Activated naive CD4-positive, alpha-beta T cell treated with anti-CD3 and anti-CD28 coated beads, Interleukin-2, amount 50 U/mL, for 72 hours (primary cell): ENCODE measurements around the gene SSBP1. TPM values are rescaled to one million over a fixed set of nuclear protein-coding genes. Genes with fewer than 3 reads are reported as not detected.
"Not testable (repeated sequence)": the region's sequence is repeated elsewhere in the genome, so short reads cannot be mapped to it uniquely, and the experiment has no call there.

ENCODE experiments used
- ATAC-seq, 2 donors: fragments of 150-1000 bp; cut with Tn5 transposase; 2 replicates each; pipeline ENCODE4 v1.10.0; 2021; ENCODE audit warnings: mild to moderate bottlenecking in 2 of 2, moderate library complexity in 2 of 2
- DNase-seq, 2 donors: peaks; one replicate each; pipeline ENCODE4 v3.0.0; 2021 to 2022; ENCODE audit warnings: low spot score in 2 of 2
- H3K27ac Mint-ChIP-seq, 2 donors: one replicate each; pipeline ENCODE4 v1.8.0; 2022; ENCODE audit warnings: mild to moderate bottlenecking in 2 of 2, mixed read lengths in 2 of 2
- H3K36me3 Mint-ChIP-seq, 2 donors: one replicate each; pipeline ENCODE4 v1.8.0; 2022; ENCODE audit warnings: mixed read lengths in 2 of 2
- H3K9me3 Mint-ChIP-seq, 2 donors: one replicate each; pipeline ENCODE4 v1.8.0; 2022; ENCODE audit warnings: mixed read lengths in 2 of 2
- total RNA-seq, 2 donors: library from RNA; stranded (reverse); gene quantifications; one replicate each; pipeline ENCODE4 v1.2.3, GENCODE V29; 2022

Gene SSBP1
- total RNA-seq = 100 to 1,000 TPM; 174 to 221 TPM

GRCh38 chr7:141737836-141738591 lies at the start of gene SSBP1:
SSBP1 (plus strand) TSS chr7:141738358; CDS start chr7:141739167, 809 bp downstream.
- DNase-seq (peak; percentile 87 to 92), ATAC-seq (peak; percentile 88 to 91)
- H3K9me3 Mint-ChIP-seq = no peaks in the 10 kb centered on the region
- peak within 1 kb of the TSS; percentile 99 to 100 for H3K27ac Mint-ChIP-seq
- H3K36me3 Mint-ChIP-seq = peaks cover 30 to 39% of the 10 kb centered on the region in 2 donors

DNA sequence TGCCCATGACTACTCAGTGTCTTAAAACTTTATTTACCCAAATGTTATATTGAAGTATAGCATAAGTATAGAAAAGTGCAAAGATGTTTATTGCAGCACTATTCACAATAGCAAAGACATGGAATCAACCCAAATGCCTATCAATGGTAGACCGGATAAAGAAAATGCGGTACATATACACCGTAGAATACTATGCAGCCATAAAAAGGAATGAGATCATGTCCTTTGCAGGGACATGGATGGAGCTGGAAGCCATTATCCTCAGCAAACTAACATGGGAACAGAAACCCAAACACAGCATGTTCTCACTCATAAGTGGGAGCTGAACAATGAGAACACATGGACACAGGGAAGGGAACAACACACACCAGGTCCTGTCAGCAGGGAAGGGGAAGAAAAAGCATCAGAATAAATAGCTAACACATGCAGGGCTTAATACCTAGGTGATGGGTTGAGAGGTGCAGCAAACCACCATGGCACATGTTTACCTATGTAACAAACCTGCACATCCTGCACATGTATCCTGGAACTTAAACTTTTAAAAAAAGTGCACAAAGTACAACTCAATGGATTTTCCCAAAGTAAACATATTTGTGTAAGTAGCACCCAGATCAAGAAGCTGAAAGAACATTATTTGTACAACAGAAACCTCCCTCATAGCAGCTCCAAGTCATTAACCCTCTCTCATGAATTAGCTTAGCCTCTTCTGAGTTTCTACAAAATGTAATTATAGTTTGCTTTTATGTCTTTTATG lies 48.9 kb upstream of the SSBP1 start:
- H3K36me3 Mint-ChIP-seq, H3K9me3 Mint-ChIP-seq, H3K27ac Mint-ChIP-seq, ATAC-seq, DNase-seq: not testable (repeated sequence)

- no peak for DNase-seq
- H3K27ac Mint-ChIP-seq = no peak overlapping the region
- H3K9me3 Mint-ChIP-seq = peaks cover 0 to 4% of the 10 kb centered on the region in 2 donors
- peaks cover 0 to 4% of the 10 kb centered on the region in 2 donors for H3K36me3 Mint-ChIP-seq
- ATAC-seq = no peak
Observed at GRCh38 chr7:141691540-141691939, 46.6 kb upstream of the SSBP1 start.

- ATAC-seq (no peak), DNase-seq (no peak)
- peaks cover 0 to 4% of the 10 kb centered on the region in 2 donors for H3K9me3 Mint-ChIP-seq
- peaks cover 0 to 6% of the 10 kb centered on the region in 2 donors for H3K36me3 Mint-ChIP-seq
- no peak overlapping the region for H3K27ac Mint-ChIP-seq
Observed at GRCh38 chr7:141691961-141692360, 46.2 kb upstream of the SSBP1 start.

DNA sequence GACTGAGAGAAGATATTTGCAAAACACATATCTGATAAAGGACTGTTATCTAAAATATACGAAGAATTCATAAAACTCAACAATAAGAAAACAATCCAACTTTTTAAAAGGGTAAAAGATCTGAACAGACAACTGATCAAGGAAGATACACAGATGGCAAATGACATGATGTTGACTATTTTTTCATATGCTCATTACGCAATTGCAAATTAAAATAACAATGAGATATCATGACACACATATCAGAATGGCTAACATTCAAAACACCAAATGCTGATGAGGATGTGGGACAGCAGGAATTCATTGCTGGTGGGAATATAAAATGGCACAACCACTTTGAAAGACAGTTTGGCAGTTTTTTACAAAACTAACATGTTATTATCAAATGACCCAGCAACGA lies 45.1 kb upstream of the SSBP1 start:
- Mint-ChIP-seq H3K36me3 (peaks cover 0 to 6% of the 10 kb centered on the region in 2 donors), H3K27ac (no peak overlapping the region)
- ATAC-seq = no peak

DNA sequence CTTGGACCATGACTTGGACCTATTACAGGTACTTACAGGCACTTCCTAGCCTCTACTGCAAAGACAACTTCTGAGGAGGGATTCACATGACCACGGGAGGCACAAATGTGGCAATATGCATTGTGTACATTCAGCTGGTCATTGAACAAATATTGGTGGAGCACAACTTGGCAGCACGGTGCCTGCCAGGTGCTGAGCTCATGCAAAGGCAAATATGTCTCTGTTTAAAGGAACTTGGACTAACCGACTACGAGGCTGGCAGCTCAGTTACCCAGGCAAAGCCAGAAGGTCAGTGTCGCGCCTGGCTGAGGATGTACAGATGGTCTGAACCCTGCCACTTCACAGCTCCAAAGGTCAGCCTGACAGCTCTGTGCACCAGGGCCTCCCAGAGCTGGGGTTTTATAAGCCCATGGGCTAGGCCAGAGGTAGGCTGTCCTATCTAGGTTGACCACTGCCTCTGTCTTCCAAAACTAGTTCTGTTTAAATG lies 42.3 kb upstream of the SSBP1 start:
- Mint-ChIP-seq H3K9me3 (no peaks in the 10 kb centered on the region), H3K27ac (no peak overlapping the region), H3K36me3 (peaks cover 0 to 6% of the 10 kb centered on the region in 2 donors)
- no peak for DNase-seq
- no peak for ATAC-seq

More for the DNA sequence above, 45.1 kb upstream of the SSBP1 start:
- DNase-seq = no peak
- peaks cover 0 to 4% of the 10 kb centered on the region in 2 donors for H3K9me3 Mint-ChIP-seq

GRCh38 chr7:141696348-141696747 lies 41.8 kb upstream of the SSBP1 start:
- DNase-seq (no peak), ATAC-seq (no peak)
- peaks cover 0 to 6% of the 10 kb centered on the region in 2 donors for H3K36me3 Mint-ChIP-seq
- H3K27ac Mint-ChIP-seq = no peak overlapping the region
- H3K9me3 Mint-ChIP-seq = no peaks in the 10 kb centered on the region

GRCh38 chr7:141697211-141697871 lies 40.8 kb upstream of the SSBP1 start:
- Mint-ChIP-seq H3K9me3 (no peaks in the 10 kb centered on the region), H3K36me3 (peaks cover 0 to 6% of the 10 kb centered on the region in 2 donors), H3K27ac (no peak overlapping the region)
- no peak for ATAC-seq
- DNase-seq = no peak

DNA sequence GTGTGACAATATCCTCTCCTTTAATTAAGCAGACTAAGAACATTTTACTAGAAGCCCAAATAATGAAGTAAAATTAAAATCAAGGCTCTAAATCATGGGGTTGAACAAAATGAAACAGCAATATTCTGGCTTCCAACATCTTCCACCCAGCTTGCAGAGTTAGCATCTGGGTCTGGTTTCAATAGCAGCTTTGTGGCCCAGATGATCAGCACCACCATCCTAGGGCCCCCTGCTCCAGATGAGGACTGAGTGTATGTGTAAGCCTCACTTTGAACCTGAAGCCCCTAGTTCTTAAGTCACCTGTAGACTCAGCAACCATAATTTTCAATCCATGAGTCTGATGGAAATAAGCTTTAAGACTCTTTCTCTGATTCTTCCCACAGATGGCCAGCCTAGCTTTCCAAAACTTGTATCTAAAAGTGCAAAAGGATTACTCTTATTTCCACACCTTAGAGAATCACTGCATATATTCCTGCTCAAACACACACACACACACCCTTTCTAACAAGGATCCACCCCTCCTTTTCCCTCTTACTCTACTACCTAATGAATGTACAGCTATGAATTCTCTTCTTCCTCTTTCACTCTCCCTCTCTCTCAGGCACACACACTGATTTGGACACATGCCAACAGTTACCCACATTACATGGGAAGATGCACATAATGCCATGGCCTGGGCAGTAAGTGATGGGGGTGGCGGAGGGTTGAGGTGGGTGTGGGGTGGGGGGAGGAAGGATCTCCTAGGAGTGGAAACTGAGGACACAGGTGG lies 39.7 kb upstream of the SSBP1 start:
- Mint-ChIP-seq H3K36me3 (peaks cover 0 to 6% of the 10 kb centered on the region in 2 donors), H3K9me3 (no peaks in the 10 kb centered on the region), H3K27ac (no peak overlapping the region)
- ATAC-seq (no peak), DNase-seq (no peak)

GRCh38 chr7:141699860-141700259 lies 38.3 kb upstream of the SSBP1 start:
- ATAC-seq = no peak
- no peak overlapping the region for H3K27ac Mint-ChIP-seq
- peaks cover 0 to 6% of the 10 kb centered on the region in 2 donors for H3K36me3 Mint-ChIP-seq
- H3K9me3 Mint-ChIP-seq = no peaks in the 10 kb centered on the region
- no peak for DNase-seq

- H3K9me3 Mint-ChIP-seq = no peaks in the 10 kb centered on the region
- H3K27ac Mint-ChIP-seq = peak overlapping the region in 1 of 2 donors; percentile 36
- peaks cover 0 to 6% of the 10 kb centered on the region in 2 donors for H3K36me3 Mint-ChIP-seq
- DNase-seq = no peak
- ATAC-seq = no peak
Observed at GRCh38 chr7:141700296-141700847, 37.8 kb upstream of the SSBP1 start.

GRCh38 chr7:141700848-141701371 lies 37.2 kb upstream of the SSBP1 start:
- ATAC-seq (no peak), DNase-seq (no peak)
- H3K27ac Mint-ChIP-seq = peak overlapping the region; percentile 36 to 40

GRCh38 chr7:141701489-141702046 lies 36.6 kb upstream of the SSBP1 start:
- peaks cover 0 to 2% of the 10 kb centered on the region in 2 donors for H3K36me3 Mint-ChIP-seq
- peak overlapping the region in 1 of 2 donors; percentile 24 for H3K27ac Mint-ChIP-seq
- no peaks in the 10 kb centered on the region for H3K9me3 Mint-ChIP-seq
- ATAC-seq (peak; percentile 88 to 90), DNase-seq (peak; percentile 60 to 69)

More at GRCh38 chr7:141700848-141701371, 37.2 kb upstream of the SSBP1 start:
- Mint-ChIP-seq H3K9me3 (no peaks in the 10 kb centered on the region), H3K36me3 (peaks cover 0 to 6% of the 10 kb centered on the region in 2 donors)

DNA sequence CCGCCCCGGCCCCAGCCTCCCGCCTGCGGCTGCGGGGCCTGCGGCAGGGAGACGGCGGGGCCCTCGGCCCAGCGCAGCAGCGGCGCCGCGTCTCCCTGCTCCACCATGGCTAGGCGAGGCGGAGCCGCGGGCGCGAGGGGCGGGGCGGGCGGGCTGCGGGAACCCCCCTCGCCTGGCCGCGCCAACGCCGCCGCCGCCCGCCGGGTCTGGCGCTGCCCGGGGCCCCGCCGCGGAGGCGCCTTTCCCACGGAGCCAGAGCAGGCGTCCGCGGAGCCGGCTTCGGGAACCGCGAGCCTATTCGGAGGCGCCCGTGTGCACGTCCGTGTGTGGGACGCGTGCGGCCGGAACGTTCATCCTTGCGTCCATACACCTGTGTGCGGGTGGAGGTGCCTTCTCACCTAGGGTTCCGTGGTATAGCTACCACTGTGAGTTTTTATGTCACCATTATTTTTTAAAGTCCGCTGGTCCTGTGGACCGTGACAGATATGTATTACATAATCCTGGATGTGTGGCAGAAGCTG lies 36.1 kb upstream of the SSBP1 start, which contains the start of gene DENND11:
Gene DENND11, minus strand, starts transcription at position 120 of the 521 bp plus-strand sequence. Its CDS starts 13 bp downstream, at position 107.
- ATAC-seq (peak; percentile 79 to 81), DNase-seq (peak; percentile 56 to 65)
- H3K27ac Mint-ChIP-seq = peak within 1 kb of the TSS; percentile 65 to 67
- no peaks in the 10 kb centered on the region for H3K9me3 Mint-ChIP-seq
- no peaks in the 10 kb centered on the region for H3K36me3 Mint-ChIP-seq

- Mint-ChIP-seq H3K9me3 (no peaks in the 10 kb centered on the region), H3K27ac (no peak overlapping the region), H3K36me3 (no peaks in the 10 kb centered on the region)
- DNase-seq = no peak
- ATAC-seq = no peak
Observed at GRCh38 chr7:141702892-141703291, 35.3 kb upstream of the SSBP1 start.
